ACC112 (cell line): ENCODE measurements around the gene KLHL29.

Source experiments
- H2AFZ ChIP-seq: fragments of 200-600 bp; sonication (generic); one replicate; pipeline ENCODE4 v1.6.0; 2017; ENCODE audit warnings: antibody characterized with exemption, low read length; ENCODE audit not compliant: unreplicated experiment
- H3K27ac ChIP-seq: fragments of 200-600 bp; sonication (generic); 2 replicates; pipeline ENCODE4 v1.5.1; 2014; ENCODE audit warnings: low read depth, mild to moderate bottlenecking, antibody characterized with exemption, low read length, moderate library complexity
- H3K27me3 ChIP-seq: fragments of 200-600 bp; sonication (generic); 2 replicates; pipeline ENCODE4 v1.6.1; 2014; ENCODE audit warnings: mild to moderate bottlenecking, antibody characterized with exemption, low read length, moderate library complexity, mixed read lengths; ENCODE audit not compliant: insufficient read depth
- H3K36me3 ChIP-seq: fragments of 200-600 bp; sonication (generic); 2 replicates; pipeline ENCODE4 v1.6.1; 2016; ENCODE audit warnings: mild to moderate bottlenecking, antibody characterized with exemption, low read length, moderate library complexity, mixed read lengths; ENCODE audit not compliant: insufficient read depth
- H3K4me1 ChIP-seq: fragments of 200-600 bp; sonication (generic); one replicate; pipeline ENCODE4 v1.6.1; 2016; ENCODE audit warnings: low read length, mixed read lengths; ENCODE audit not compliant: insufficient read depth, unreplicated experiment, control insufficient read depth
- H3K4me3 ChIP-seq: fragments of 200-600 bp; sonication (generic); 2 replicates; pipeline ENCODE4 v1.5.1; 2014; ENCODE audit warnings: mild to moderate bottlenecking, low read depth, low read length
- H3K79me2 ChIP-seq: fragments of 200-600 bp; sonication (generic); one replicate; pipeline ENCODE4 v1.6.0; 2016; ENCODE audit warnings: low read length; ENCODE audit not compliant: control insufficient read depth, unreplicated experiment, insufficient read depth

The KLHL29 gene

DNA sequence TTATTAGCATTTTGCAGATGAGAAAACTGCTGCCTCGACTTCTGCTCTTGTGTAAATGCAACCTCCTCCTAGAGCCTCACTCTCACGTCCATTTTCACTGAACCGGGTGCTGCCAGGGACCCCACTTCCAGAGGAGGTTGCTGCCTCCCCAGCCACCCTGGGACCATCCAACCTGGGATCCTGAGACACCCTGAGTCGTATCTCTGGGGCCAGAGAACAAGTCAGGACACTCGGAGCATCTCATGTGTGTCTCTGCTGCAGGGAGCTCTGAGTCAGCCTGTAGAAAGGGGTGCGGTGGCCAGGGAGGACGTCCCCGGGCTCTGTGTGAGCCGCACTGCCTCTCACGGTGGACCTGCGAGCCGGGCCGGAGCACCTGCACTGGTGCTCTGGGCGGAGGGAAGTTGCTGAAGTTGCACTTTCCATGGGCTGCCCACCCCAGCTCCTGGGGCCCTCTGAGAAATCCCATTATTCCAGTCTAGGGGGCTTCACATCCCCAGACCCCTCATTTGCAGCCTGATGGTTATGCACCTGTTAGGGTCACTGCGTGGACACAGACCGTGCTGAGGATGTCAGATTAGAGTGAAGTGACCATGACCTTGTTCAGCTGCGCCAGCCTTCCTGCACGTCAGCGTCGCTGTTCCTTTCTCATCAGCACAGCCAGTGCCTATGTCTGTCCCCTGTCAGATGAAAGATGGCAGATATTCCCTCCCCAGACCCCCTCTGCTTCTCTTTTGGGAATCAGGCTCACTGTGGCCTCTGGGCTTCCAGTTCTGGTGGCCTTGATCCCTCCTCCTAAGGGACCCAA, 230.4 kb downstream of the KLHL29 start:
- no peak overlapping the region for H2AFZ ChIP-seq
- H3K36me3 ChIP-seq, result no peaks in the 10 kb centered on the region
- H3K27me3 ChIP-seq, result no peaks in the 10 kb centered on the region
- H3K79me2 ChIP-seq, result no peaks in the 10 kb centered on the region
- H3K4me3 ChIP-seq, result no peak overlapping the region
- H3K27ac ChIP-seq, result no peak overlapping the region
- H3K4me1 ChIP-seq, result no peaks in the 10 kb centered on the region

DNA sequence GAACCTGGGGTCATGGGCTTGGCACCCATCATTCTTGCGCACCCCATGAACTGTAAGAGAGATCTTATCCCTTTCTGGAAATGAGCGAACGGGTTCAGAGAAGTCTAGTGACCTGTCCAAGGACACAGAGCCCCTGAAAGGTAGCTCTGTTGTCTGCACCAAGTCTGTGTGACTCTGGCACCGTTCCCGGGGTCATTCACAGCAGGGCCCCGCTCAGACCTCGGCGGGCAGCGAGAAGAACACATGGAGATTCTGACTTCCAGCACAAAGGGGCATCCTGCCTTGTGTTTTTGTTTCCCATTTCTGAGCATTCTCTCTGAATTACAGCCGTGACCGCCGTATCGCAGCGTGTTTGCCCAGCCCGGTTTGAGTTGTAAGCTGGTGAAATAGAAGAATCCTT, 231.7 kb downstream of the KLHL29 start:
- Histone ChIP-seq H3K79me2 (no peaks in the 10 kb centered on the region), H3K36me3 (no peaks in the 10 kb centered on the region), H3K27me3 (no peaks in the 10 kb centered on the region), H2AFZ (no peak overlapping the region), H3K4me3 (no peak overlapping the region), H3K4me1 (no peaks in the 10 kb centered on the region), H3K27ac (no peak overlapping the region)

GRCh38 chr2:23617167-23617810, 232.3 kb downstream of the KLHL29 start:
- H3K4me3 ChIP-seq, result no peak overlapping the region
- no peak overlapping the region for H2AFZ ChIP-seq
- H3K79me2 ChIP-seq, result no peaks in the 10 kb centered on the region
- H3K36me3 ChIP-seq, result no peaks in the 10 kb centered on the region
- no peaks in the 10 kb centered on the region for H3K27me3 ChIP-seq
- H3K4me1 ChIP-seq, result no peaks in the 10 kb centered on the region
- H3K27ac ChIP-seq, result no peak overlapping the region

DNA sequence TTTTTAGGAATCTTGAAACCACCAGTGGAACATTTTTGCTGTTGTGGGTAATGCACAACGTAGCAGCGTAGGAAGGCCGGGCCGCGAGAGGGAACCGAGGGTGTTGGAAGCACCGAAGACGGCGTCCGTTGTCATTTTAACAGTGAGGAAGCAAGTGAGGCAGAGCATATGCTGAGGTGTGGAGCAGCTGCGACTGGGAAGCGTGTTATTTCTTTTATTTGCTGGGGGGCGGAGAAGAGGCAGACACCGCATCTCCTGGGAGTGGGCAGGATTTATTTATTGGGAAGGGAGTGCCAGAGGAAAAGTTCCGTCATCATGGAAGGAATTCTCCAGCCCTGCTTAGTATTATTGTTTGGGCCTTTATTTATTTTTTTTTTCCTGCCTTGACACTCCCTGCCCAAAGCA, 232.8 kb downstream of the KLHL29 start:
- Histone ChIP-seq H3K79me2 (no peaks in the 10 kb centered on the region), H3K36me3 (no peaks in the 10 kb centered on the region), H3K4me3 (no peak overlapping the region), H3K27ac (no peak overlapping the region), H3K4me1 (no peaks in the 10 kb centered on the region), H2AFZ (no peak overlapping the region), H3K27me3 (no peaks in the 10 kb centered on the region)

- Histone ChIP-seq H3K79me2 (no peaks in the 10 kb centered on the region), H2AFZ (no peak overlapping the region), H3K36me3 (no peaks in the 10 kb centered on the region), H3K4me1 (no peaks in the 10 kb centered on the region), H3K4me3 (no peak overlapping the region), H3K27me3 (no peaks in the 10 kb centered on the region), H3K27ac (no peak overlapping the region)
Observed at GRCh38 chr2:23618265-23618664, 233.3 kb downstream of the KLHL29 start.

DNA sequence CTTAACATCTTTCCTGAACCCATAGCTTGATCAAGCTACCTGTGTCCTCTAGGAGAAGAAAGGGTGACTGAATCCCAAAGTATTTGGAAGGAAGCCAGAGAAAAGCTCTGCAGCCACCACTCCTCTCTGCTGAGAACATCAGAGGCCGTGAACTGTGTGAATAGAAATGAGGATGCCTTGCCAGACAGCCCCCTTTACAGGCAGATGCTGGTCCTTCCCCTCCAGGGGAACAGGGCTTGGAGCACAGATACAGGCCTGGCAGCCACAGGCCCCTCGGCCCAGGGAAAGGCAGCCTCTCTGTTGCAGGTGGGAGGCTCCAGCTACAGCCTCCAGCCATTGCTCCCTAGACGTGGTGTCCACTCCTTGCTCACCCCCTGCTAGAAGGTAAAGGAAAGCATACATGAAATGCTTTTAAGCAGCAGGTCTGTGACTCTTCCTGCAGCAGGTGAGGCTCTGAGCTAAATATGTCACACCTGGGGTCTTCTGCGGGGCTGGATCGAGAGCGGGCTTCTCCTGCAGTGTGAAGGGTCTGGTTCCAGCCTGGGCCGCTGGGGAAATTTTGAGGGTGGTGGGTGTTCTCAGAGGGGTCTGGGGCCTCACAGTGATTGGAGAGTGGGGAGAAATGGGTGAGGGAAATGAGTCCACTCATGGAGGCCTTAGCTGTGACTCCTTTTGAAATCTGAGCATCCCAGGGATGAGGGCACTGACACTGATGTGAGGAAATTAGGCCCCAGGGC, 234.0 kb downstream of the KLHL29 start:
- Histone ChIP-seq H3K27me3 (no peaks in the 10 kb centered on the region), H3K27ac (no peak overlapping the region), H3K36me3 (no peaks in the 10 kb centered on the region), H3K79me2 (no peaks in the 10 kb centered on the region), H2AFZ (no peak overlapping the region), H3K4me1 (no peaks in the 10 kb centered on the region), H3K4me3 (no peak overlapping the region)

DNA sequence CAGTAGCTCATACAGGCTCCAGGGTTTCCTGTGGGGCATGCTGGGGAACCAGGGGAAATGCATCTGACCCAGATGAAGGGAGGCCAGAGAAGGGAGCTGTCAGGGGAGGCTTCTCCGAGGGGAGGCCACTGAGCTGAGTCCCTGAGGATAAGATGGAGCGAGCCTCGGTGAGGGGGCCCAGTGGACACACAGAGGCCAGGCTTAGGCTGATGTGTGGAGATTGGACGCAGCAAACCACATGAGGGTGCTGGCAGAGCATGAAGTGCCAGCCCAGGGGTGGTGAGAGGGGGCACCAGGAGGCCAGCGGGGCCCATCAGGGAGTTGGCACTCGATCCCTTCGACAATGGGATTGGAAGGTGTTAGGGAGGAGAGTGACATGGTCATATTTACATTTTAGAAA, 235.0 kb downstream of the KLHL29 start:
- no peaks in the 10 kb centered on the region for H3K4me1 ChIP-seq
- no peak overlapping the region for H3K27ac ChIP-seq
- H3K79me2 ChIP-seq, result no peaks in the 10 kb centered on the region
- H3K4me3 ChIP-seq, result no peak overlapping the region
- H2AFZ ChIP-seq, result no peak overlapping the region
- no peaks in the 10 kb centered on the region for H3K36me3 ChIP-seq
- no peaks in the 10 kb centered on the region for H3K27me3 ChIP-seq

DNA sequence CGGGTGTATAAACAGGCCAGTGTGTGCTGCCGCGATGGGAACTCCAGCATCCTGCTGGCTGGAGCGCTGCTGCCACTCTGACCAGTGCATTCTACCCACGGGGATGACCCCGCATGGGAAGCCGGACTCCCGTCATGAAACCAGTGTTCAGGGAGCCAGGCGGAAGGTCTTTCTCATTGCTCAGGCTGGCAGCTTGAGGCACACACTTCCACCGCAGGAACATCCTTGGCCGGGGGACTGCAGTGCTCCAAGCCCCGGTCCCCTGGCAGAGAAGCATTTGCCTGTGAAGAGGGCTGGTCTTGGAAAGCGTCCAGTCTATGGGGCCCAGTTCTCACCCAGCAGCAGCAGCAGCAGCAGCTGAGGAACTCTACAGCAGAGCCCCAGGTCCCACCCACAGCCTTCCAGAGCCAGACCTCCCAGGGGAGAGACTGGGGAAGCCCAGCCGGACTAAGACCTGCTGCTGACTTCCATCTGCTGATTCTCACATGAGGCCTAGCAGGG, 235.9 kb downstream of the KLHL29 start:
- no peaks in the 10 kb centered on the region for H3K36me3 ChIP-seq
- no peak overlapping the region for H3K27ac ChIP-seq
- no peaks in the 10 kb centered on the region for H3K27me3 ChIP-seq
- no peaks in the 10 kb centered on the region for H3K79me2 ChIP-seq
- no peak overlapping the region for H2AFZ ChIP-seq
- H3K4me3 ChIP-seq, result no peak overlapping the region
- no peaks in the 10 kb centered on the region for H3K4me1 ChIP-seq

- Histone ChIP-seq H3K36me3 (no peaks in the 10 kb centered on the region), H2AFZ (no peak overlapping the region), H3K27me3 (no peaks in the 10 kb centered on the region), H3K27ac (no peak overlapping the region), H3K4me3 (no peak overlapping the region), H3K4me1 (no peaks in the 10 kb centered on the region), H3K79me2 (no peaks in the 10 kb centered on the region)
Observed at GRCh38 chr2:23621616-23622015, 236.6 kb downstream of the KLHL29 start.

- Histone ChIP-seq H3K27me3 (no peaks in the 10 kb centered on the region), H2AFZ (no peak overlapping the region), H3K79me2 (no peaks in the 10 kb centered on the region), H3K27ac (no peak overlapping the region), H3K4me1 (no peaks in the 10 kb centered on the region), H3K4me3 (no peak overlapping the region), H3K36me3 (no peaks in the 10 kb centered on the region)
Observed at GRCh38 chr2:23622466-23622865, 237.5 kb downstream of the KLHL29 start.
